Skeletal muscle tissue (tissue), 4 donors: ENCODE data around the gene TCTA. TPM values are rescaled to one million over a fixed set of nuclear protein-coding genes. Genes with fewer than 3 reads are reported as not detected.

Source experiments
- H3K27ac ChIP-seq: one replicate; pipeline ENCODE4 v1.7.0; 2013; ENCODE audit warnings: mild to moderate bottlenecking, low read depth, low read length, inconsistent platforms
- H3K27me3 ChIP-seq, 3 donors: one replicate each; pipeline ENCODE4 v1.7.0; 2013; ENCODE audit warnings: low read length in 3 of 3; ENCODE audit not compliant: control insufficient read depth in 3 of 3, insufficient read depth in 3 of 3
- H3K36me3 ChIP-seq, 3 donors: one replicate each; pipeline ENCODE4 v1.7.0; 2013; ENCODE audit warnings: low read length in 3 of 3; ENCODE audit not compliant: control insufficient read depth in 3 of 3, insufficient read depth in 3 of 3
- H3K4me1 ChIP-seq, 3 donors: one replicate each; pipeline ENCODE4 v1.7.0; 2013; ENCODE audit warnings: low read length in 3 of 3, mild to moderate bottlenecking in 3 of 3; ENCODE audit not compliant: control insufficient read depth in 3 of 3, insufficient read depth in 3 of 3
- H3K4me3 ChIP-seq, 3 donors: one replicate each; pipeline ENCODE4 v1.7.0; 2013; ENCODE audit warnings: low read length in 3 of 3
- H3K9ac ChIP-seq, 3 donors: one replicate each; pipeline ENCODE4 v1.7.0; 2013; ENCODE audit warnings: low read length in 3 of 3, mild to moderate bottlenecking in 3 of 3, moderate library complexity in 2 of 3, low read depth in 1 of 3
- H3K9me3 ChIP-seq, 3 donors: one replicate each; pipeline ENCODE4 v1.7.0; 2013; ENCODE audit warnings: low read length in 3 of 3; ENCODE audit not compliant: control insufficient read depth in 3 of 3
- total RNA-seq: library from RNA; depleted of rRNA; stranded (reverse); fragments of >200 nt; gene quantifications from one replicate; pipeline ENCODE4 v1.2.3, GENCODE V29; 2014
- donor health status: Osteomylitis.

Gene TCTA
- total RNA-seq, 1 donor from 2014 or later = 8.9 TPM

GRCh38 chr3:49410066-49410845, 2.0 kb upstream of the TCTA start:
- Histone ChIP-seq H3K4me1 (peaks cover 45 to 54% (median 50%) of the 10 kb centered on the region in 3 donors), H3K9ac (peak overlapping the region; percentile 85 to 94 (median 93)), H3K36me3 (peaks cover 6 to 12% (median 6%) of the 10 kb centered on the region in 3 donors), H3K27ac (peak overlapping the region; percentile 89), H3K9me3 (no peaks in the 10 kb centered on the region), H3K27me3 (no peaks in the 10 kb centered on the region), H3K4me3 (peak overlapping the region; percentile 83 to 93 (median 88))

GRCh38 chr3:49410846-49411534, 1.2 kb upstream of the TCTA start:
- Histone ChIP-seq H3K4me3 (peak overlapping the region; percentile 83 to 93 (median 88)), H3K9me3 (no peaks in the 10 kb centered on the region), H3K4me1 (peaks cover 45 to 54% (median 47%) of the 10 kb centered on the region in 3 donors), H3K9ac (peak overlapping the region; percentile 85 to 94 (median 93)), H3K27me3 (no peaks in the 10 kb centered on the region), H3K36me3 (peaks cover 6 to 18% (median 10%) of the 10 kb centered on the region in 3 donors), H3K27ac (peak overlapping the region; percentile 89)

GRCh38 chr3:49411535-49411967, 672 bp upstream of the TCTA start:
- Histone ChIP-seq H3K9me3 (no peaks in the 10 kb centered on the region), H3K36me3 (peaks cover 6 to 23% (median 14%) of the 10 kb centered on the region in 3 donors), H3K4me1 (peaks cover 44 to 56% (median 45%) of the 10 kb centered on the region in 3 donors), H3K4me3 (peak overlapping the region; percentile 83 to 93 (median 88)), H3K27me3 (no peaks in the 10 kb centered on the region), H3K27ac (peak overlapping the region; percentile 89), H3K9ac (peak overlapping the region; percentile 85 to 94 (median 93))

- Histone ChIP-seq H3K27ac (peak overlapping the region; percentile 89), H3K4me3 (peak overlapping the region; percentile 94 to 100 (median 95)), H3K9ac (peak overlapping the region; percentile 91 to 99 (median 92)), H3K36me3 (peaks cover 17 to 33% (median 26%) of the 10 kb centered on the region in 3 donors), H3K9me3 (no peaks in the 10 kb centered on the region), H3K27me3 (no peaks in the 10 kb centered on the region), H3K4me1 (peaks cover 32 to 57% (median 35%) of the 10 kb centered on the region in 3 donors)
These were observed 562 bp downstream of the TCTA start for GRCh38 chr3:49412632-49413337.

GRCh38 chr3:49413338-49413734, 1.1 kb downstream of the TCTA start:
- Histone ChIP-seq H3K4me1 (peaks cover 32 to 54% (median 35%) of the 10 kb centered on the region in 3 donors), H3K27ac (peak overlapping the region; percentile 89), H3K9me3 (no peaks in the 10 kb centered on the region), H3K9ac (peak overlapping the region; percentile 91 to 99 (median 92)), H3K4me3 (peak overlapping the region; percentile 94 to 100 (median 95)), H3K27me3 (no peaks in the 10 kb centered on the region), H3K36me3 (peaks cover 18 to 33% (median 28%) of the 10 kb centered on the region in 3 donors)

GRCh38 chr3:49414753-49415152, 2.5 kb downstream of the TCTA start:
- Histone ChIP-seq H3K4me1 (peaks cover 29 to 55% (median 31%) of the 10 kb centered on the region in 3 donors), H3K36me3 (peaks cover 22 to 40% (median 33%) of the 10 kb centered on the region in 3 donors), H3K4me3 (no peak overlapping the region), H3K27ac (no peak overlapping the region), H3K27me3 (no peaks in the 10 kb centered on the region), H3K9ac (no peak overlapping the region), H3K9me3 (no peaks in the 10 kb centered on the region)

- Histone ChIP-seq H3K9ac (no peak overlapping the region), H3K9me3 (no peaks in the 10 kb centered on the region), H3K27ac (no peak overlapping the region), H3K27me3 (no peaks in the 10 kb centered on the region), H3K4me1 (peaks cover 22 to 48% (median 24%) of the 10 kb centered on the region in 3 donors), H3K36me3 (peaks cover 30 to 49% (median 33%) of the 10 kb centered on the region in 3 donors), H3K4me3 (no peak overlapping the region)
These were observed 3.8 kb downstream of the TCTA start for GRCh38 chr3:49415931-49416601.

GRCh38 chr3:49416867-49417266, 4.6 kb downstream of the TCTA start:
- no peak overlapping the region for H3K9ac ChIP-seq
- no peaks in the 10 kb centered on the region for H3K27me3 ChIP-seq
- H3K4me3 ChIP-seq = no peak overlapping the region
- no peak overlapping the region for H3K27ac ChIP-seq
- peaks cover 30 to 53% (median 35%) of the 10 kb centered on the region in 3 donors for H3K36me3 ChIP-seq
- H3K4me1 ChIP-seq = peaks cover 22 to 48% (median 24%) of the 10 kb centered on the region in 3 donors
- H3K9me3 ChIP-seq = no peaks in the 10 kb centered on the region

- Histone ChIP-seq H3K9ac (no peak overlapping the region), H3K4me3 (no peak overlapping the region), H3K9me3 (no peaks in the 10 kb centered on the region), H3K36me3 (peaks cover 33 to 55% (median 34%) of the 10 kb centered on the region in 3 donors), H3K27ac (no peak overlapping the region), H3K27me3 (no peaks in the 10 kb centered on the region), H3K4me1 (peaks cover 21 to 44% (median 23%) of the 10 kb centered on the region in 3 donors)
These were observed 5.4 kb downstream of the TCTA start for GRCh38 chr3:49417516-49418120.
